Activated CD8-positive, alpha-beta memory T cell treated with anti-CD3 and anti-CD28 coated beads for 1 hour (primary cell): ENCODE results near the gene PATZ1.
A peak's percentile ranks its signal among the peaks of the same experiment; 100 is the strongest.
"Not testable (repeated sequence)": the region's sequence is repeated elsewhere in the genome, so short reads cannot be mapped to it uniquely, and the experiment has no call there.

ENCODE experiments used
- DNase-seq, 2 donors: peaks; one replicate each; pipeline ENCODE4 v3.0.0-alpha.2; 2020; ENCODE audit warnings: low read depth in 1 of 2; ENCODE audit errors: extremely low read depth in 1 of 2

The PATZ1 gene, protein sequence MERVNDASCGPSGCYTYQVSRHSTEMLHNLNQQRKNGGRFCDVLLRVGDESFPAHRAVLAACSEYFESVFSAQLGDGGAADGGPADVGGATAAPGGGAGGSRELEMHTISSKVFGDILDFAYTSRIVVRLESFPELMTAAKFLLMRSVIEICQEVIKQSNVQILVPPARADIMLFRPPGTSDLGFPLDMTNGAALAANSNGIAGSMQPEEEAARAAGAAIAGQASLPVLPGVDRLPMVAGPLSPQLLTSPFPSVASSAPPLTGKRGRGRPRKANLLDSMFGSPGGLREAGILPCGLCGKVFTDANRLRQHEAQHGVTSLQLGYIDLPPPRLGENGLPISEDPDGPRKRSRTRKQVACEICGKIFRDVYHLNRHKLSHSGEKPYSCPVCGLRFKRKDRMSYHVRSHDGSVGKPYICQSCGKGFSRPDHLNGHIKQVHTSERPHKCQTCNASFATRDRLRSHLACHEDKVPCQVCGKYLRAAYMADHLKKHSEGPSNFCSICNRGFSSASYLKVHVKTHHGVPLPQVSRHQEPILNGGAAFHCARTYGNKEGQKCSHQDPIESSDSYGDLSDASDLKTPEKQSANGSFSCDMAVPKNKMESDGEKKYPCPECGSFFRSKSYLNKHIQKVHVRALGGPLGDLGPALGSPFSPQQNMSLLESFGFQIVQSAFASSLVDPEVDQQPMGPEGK

DNA sequence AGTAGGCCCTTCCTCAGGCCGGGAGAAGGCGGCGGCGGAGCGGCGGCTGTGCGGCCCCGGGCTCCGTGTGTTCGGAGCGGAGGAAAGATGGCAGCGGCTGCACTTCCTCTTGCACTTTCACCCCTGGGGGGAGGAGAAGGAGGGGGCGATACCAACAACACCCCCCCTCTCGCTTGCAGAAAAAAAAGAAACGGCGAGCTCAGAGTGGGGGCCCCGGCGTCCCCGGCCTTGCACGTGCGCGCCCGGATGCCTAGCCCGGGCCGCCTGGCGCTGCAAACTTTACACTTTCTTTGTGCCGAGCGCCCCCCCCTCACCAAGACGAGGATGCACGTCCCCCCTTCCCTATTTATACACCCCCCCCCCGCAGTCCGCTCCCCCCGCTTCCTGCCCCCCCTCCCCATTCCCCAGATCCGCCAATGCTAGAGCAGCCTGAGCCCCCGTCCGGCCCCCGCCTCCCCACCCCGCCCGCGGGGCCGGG lies at the start of gene PATZ1:
TSS of gene PATZ1 (minus strand) at position 92 of the 478 bp plus-strand sequence. CDS start 744 bp downstream, outside the sequence.
- DNase-seq: peak; percentile 57 to 59

DNA sequence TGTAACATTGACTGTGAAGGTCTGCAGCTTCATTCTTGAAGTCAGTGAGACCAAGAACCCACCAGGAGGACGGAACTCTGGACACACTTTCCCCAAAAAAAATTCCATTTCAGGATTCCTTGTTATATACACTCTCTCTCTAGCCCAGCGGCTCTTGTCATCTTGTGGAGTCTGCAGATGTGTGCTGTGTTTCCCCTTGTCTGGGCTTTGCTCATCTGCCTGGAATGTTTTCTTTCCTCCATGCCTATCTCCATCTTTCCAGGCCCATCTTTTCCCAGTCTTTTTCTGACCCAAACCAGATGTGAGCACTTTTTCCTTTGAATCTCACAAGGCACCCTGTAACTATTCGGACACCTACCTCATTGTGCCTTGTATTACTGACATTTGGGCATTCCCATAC lies 48.2 kb upstream of the PATZ1 start:
- DNase-seq: no peak

DNA sequence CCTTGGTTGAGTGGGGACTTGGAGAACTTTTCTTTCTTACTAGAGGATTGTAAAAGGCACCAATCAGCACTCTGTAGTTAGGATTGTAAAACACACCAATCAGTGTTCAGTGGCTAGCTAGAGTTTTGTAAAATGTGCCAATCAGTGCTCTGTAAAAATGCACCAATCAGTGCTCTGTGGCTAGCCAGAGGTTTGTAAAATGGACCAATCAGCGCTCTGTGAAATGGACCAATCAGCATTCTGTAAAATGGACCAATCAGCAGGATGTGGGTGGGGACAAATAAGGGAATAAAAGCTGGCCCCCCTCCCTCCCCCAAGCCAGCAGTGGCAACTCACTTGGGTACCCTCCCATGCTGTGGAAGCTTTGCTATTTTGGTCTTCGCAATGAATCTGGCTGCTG lies 47.7 kb upstream of the PATZ1 start:
- no peak for DNase-seq

DNA sequence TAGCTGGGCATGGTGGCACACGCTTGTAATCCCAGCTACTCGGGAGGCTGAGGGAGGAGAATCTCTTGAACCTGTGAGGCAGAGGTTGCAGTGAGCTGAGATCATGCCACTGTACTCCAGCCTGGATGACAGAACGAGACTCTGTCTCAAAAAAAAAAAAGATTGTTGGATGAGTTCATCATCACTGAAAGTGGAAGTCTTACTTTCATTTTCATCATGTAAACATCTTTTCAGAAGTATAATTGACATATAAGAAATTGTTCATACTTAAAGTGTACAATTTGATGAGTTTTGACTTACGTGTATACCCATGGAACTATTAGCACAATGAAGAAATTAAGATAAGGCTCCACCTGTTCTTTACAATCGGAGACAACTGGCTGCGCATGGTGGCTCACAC lies 32.5 kb upstream of the PATZ1 start:
- DNase-seq: not testable (repeated sequence)

DNA sequence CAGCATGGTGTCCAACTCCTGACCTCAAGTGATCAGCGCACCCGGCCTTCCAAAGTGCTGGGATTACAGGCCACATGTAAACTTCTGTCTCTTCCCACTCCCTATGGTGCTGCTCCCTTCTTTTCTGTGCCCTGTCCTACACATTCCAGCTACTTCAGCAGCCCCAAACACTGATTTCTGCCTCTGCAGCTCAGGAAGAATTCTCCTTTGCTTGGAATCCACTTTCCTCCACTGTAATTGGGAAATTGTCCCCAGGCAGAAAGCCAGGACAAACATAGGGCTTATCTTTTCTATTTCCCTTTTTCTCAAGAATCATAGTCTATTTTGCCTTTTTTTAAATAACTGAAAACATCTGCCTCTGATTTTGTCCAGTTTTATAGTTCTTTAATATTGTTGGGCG lies 32.0 kb upstream of the PATZ1 start:
- no peak for DNase-seq

DNA sequence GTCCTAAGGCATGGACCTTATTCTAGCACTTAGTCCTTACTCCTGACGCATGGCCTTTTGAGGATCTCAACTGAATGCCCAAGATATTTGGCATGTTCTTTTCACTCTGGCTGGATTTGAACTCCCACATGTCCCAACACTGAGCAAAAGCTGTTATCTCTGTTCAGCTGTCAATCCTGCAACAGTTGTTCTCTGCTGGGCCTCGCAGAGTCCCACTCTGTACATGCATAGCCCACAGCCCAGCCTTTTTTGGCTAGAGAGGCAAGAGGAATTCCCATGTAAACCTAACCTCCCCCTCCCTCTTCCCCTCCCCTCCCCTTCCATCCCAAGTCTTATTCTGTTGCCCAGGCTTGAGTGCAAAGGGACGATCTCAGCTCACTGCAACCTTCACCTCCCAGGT lies 31.5 kb upstream of the PATZ1 start:
- DNase-seq: no peak

DNA sequence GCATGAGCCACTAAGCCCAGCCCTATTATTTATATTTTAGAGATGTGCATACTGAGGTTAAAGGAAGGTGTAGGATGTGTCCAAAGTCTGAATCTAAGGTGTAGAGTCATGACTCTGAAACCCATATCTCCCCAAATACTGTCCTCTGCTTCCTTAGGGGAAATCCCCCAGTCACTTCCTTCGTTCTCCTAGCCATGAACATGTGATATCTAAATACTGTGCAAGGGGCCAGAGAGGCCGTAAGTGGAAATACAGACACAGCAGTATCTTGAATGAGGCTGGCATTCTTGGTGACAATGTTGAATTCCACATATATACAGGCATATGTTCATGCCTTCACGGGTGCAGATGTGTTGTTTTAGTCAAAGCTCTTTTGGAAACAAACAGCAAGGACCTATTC lies 21.3 kb upstream of the PATZ1 start:
- DNase-seq: no peak

DNA sequence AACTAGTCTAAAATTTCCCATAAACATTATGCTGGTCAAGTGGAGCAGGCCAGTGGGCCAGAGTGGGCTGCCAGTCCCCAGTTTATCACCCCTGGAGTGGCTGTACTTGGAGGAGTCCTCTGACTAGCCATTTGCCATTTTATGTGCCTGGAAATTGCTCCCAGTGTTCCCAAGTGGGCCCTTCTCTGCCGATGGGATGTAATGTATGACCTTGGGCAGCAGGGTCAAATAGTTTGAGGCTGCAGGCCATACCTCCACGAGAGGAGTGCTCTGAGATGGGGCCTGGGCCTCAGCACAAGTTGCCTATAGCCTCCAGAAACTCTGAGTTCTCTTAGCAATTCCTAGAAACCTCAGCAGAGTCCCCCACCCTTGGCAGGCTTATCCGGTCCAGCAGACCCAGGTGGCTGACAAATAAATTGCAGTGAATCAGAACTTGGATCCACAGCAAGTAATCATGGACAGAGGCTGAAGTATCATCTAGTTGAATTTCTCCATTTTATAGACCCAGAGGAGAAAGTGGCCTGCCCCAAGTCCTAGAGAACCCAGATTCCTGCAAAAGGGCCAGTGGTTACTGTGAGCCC lies 17.8 kb upstream of the PATZ1 start:
- DNase-seq: no peak

DNA sequence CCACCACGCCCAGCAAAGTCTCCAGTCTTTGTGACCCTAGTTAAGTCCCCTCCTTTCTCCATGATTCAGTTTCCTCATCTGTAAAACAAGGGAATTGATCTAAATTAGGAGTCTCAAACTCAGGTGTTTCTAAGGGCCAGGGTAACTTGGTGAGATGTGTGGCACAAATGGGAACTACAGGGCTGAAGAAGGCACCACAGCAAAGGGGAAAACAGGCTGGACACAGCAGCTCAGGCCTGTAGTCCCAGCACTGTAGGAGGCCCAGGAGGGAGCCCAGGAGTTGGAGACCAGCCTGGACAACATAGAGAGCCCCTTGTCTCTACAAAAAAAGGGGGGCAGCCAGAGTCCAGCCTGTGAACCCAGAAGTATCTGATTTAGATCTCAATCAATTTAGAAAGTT lies 15.6 kb upstream of the PATZ1 start:
- DNase-seq: no peak

DNA sequence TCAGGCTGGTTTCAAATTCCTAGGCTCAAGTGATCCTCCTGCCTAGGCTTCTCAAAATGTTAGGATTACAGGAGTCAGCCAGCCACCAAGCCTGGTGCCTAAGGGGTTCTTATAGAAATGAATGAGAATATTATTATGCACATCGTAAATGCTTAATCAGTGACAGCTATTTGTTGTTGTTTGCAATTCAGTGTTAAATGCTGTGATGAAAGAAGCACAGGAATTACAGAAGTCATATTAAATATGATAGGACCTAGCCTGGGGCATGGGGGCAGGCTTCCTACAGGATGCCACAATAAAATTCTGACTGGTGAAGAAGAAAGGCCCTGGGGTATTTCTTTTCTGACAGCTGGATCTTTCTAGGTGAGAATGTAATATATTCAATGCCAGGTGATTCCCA lies 13.9 kb upstream of the PATZ1 start:
- DNase-seq: no peak

DNA sequence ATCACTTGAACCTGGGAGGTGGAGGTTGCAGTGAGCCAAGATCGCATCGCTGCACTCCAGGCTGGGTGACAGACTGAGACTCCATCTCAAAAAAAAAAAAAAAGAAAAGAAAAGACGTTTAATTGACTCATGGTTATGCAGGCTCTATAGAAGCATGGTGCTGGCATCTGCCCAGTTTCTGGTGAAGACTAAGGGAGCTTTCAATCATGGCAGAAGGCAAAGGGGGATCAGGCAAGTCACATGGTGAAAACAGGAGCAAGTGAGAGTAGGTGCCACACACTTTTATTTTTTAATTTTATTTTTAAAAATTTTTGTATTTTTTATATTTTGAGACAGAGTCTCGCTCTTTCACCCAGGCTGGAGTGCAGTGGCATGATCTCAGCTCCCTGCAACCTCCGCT lies 8.4 kb upstream of the PATZ1 start:
- no peak for DNase-seq

DNA sequence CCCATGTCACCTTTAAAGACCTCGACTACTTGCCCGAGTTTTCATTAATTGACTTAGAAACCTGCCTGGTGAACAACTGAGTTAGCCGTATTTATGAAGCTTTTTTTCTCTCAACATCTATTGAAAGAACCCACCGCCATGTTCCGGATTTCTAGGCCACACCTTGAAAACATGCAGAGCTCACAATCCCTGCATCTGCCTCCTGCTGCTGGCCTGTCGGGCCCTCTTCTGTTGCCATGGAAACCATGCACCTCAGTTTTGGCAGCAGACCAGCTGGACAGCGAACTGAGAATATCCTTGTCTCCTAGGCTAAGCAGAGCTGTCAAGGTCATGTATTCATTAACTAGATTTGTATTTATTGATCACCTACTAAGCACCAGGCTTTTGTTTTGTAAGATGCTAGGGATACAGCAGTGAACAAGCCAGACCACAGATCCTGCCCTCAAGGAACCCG lies 4.3 kb upstream of the PATZ1 start:
- DNase-seq: no peak

DNA sequence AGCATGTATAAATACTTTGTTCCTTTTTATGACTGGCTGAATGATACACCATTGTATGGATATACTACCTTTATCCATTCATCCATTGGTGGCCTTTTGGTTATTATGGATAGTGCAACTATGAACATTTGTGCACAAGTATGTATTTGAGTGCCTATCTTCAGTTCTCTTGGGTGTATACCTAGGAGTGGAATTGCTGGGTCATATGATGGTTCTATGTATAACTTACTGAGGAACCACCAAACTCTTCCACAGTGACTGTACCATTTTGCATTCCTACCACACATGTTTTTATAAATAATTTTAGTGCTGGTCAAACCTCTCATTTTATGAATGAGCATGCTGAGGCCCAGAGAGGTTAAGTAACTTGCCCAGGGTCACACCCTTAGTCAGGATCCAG lies 3.8 kb upstream of the PATZ1 start:
- DNase-seq: no peak

DNA sequence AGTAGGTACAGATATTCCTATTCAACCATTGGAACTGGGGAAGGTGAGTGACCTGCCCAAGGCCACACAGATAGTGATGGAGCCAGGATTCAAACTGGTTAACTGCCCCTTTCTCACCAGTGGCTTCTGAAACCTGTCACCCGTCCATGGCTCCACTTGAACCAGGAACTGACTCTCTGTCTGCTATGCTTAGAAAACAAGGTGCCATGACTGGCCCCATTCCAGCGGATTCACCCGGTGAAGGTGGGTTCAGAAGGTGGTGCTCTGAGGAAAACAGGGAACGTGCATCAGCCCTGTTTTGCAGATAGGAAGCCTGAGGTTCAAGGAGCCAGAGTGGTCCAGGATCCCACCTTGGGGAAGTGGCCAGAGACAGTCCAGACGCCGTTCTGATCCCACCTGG lies 2.6 kb upstream of the PATZ1 start:
- no peak for DNase-seq

DNA sequence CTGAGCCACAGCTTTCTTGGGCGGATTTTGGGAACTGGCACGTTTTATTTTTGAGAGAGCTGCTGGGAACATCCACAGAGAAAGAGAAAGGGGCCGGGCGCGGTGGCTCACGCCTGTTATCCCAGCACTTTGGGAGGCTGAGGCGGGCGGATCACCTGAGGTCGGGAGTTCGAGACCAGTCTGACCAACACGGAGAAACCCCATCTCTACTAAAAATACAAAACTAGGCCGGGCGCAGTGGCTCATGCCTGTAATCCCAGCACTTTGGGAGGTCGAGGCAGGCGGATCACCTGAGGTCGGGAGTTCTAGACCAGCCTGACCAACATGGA lies 1.8 kb upstream of the PATZ1 start:
- not testable (repeated sequence) for DNase-seq

DNA sequence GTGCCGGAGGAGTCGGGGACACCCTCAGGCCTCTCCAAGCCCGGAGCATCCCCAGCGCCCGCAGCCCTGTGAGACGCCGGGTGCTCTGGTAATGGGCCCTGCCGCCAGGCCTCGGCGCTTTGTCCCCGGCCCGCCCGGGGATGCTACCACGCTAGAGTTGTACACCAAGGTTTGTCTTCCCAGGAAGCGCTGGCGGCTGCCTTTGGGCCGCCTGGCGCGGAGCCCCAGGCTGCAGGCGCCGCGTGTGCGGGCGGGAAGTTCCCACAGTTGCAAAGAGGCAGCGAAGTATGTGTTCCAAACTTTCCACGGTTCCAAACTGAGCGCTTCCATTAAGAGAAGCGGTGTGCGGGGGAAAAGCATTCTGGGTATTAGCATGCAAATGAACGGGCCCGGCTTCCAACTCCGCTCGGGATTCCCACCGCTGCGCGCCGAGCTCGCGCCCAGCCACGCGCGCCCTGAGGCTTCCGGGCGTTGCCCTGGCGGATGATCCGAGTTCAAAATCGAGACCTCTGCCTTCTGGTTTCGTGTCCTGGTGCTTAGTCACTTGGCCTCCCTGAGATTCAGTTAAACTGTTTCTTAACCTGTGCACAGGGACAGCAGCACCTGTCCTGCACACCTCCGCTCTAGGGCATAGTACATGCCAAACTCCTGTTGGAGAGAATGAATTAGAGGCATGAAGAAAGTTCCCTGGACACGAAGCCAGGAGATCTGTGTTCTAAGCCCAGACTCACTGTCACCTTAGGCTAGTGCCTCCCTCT lies 1.3 kb upstream of the PATZ1 start:
- DNase-seq: peak in 1 of 2 donors; percentile 19

DNA sequence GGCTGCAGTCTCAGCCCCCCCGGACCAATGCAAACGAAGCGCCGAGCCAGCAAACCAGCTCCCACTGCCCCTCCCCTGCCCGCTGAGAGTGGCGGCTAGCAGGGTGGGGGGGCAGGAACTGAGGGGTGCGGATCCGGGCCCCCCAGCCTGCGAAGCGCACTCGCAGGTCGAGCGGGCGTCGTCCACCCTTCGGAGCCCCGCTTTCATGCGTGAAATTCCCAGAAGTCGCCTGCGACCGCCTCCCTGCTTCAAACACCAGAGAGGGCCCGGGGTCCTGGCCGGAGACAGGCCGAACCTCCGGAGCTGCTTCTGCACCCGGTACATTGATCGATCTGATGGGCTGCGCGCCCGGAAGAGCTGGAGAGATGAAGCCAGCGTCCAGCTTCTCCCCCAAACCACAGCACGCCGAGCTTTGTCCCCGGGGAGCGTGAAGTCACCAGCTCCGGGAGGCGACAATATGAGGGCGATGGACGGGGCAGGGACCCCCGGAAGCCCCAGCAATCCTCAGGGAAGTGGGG lies 646 bp upstream of the PATZ1 start:
- peak in 1 of 2 donors; percentile 14 for DNase-seq

DNA sequence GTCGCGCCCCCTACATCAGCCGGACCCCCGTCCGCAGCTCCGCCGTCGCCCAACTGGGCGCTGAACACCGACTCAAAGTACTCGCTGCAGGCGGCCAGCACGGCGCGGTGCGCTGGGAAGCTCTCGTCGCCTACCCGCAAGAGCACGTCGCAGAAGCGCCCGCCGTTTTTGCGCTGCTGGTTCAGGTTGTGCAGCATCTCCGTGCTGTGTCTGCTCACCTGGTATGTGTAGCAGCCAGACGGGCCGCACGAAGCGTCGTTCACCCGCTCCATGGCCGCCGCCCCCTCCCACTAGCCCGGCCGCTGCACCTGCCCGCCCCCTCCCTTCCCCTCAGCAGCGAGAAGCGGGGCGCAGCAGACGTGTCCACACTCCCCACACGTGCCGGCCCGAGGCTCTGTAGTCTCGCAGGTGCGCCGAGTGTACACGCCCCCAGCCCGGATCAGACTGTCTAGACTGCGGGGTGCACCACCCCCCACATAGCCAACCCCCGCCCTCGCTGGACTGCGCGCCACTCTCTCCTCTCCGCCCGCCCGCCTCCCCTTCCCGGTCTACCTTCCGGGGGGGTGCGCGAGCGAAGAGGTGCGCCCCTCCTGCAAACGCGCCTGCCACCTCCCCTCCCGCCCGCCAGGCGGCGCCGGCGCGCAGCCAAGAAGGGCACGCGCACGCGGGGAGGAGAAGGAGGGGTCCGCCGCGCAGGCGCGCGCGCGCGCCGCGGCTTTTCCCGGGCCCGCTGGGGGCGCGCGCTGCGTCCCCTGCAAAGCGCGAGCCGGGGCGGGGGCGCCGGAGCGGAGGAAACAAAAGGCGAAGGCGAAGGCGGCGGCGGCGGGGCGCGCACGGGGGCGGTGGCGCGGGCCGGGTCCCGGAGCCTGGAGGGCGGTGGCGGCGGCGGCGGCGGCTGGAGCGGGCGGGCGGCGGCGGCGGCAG lies 553 bp downstream of the PATZ1 start:
- DNase-seq: peak; percentile 64 to 86

DNA sequence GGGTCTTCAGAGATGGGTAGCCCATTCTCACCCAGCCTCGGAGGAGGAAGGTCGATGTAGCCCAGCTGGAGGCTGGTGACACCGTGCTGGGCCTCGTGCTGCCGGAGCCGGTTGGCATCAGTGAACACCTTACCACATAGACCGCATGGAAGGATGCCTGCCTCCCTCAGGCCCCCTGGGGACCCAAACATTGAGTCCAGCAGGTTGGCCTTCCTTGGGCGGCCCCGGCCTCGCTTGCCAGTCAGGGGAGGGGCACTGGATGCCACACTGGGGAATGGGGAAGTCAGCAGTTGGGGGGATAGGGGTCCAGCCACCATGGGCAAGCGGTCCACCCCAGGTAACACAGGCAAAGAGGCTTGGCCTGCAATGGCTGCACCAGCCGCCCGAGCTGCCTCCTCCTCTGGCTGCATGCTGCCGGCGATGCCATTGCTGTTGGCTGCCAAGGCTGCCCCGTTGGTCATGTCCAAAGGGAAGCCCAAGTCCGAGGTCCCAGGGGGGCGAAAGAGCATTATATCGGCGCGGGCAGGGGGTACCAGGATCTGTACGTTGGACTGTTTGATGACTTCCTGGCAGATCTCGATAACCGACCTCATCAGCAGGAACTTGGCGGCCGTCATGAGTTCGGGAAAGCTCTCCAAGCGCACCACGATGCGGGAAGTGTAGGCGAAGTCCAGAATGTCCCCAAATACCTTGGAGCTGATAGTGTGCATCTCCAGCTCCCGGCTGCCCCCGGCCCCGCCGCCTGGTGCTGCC lies 1.4 kb downstream of the PATZ1 start:
- DNase-seq: no peak
